Adrenal gland (tissue), 12 donors: ENCODE measurements around the gene GSE1. TPM values are rescaled to one million over a fixed set of nuclear protein-coding genes. Genes with fewer than 3 reads are reported as not detected.

Experiments used
- DNase-seq, 7 donors: peaks; one replicate each; pipeline ENCODE4 v3.0.0-alpha.2; 2019 to 2020
- H3K27ac ChIP-seq, 5 donors: fragments of 200-600 bp; sonication (generic) in 4 of 5; 1 replicate in 3 of 5; 2 replicates in 2 of 5; pipeline versions ENCODE4 v1.5.1 to v1.8.0; 2016 to 2020; ENCODE audit warnings: mild to moderate bottlenecking in 1 of 5
- H3K27me3 ChIP-seq: fragments of 200-600 bp; 2 replicates; pipeline ENCODE4 v1.8.0; 2021
- H3K36me3 ChIP-seq, 2 donors: fragments of 200-600 bp; replicated peaks in 1 of 2; 1 replicate in 1 of 2; 2 replicates in 1 of 2; pipeline versions ENCODE4 v1.5.1 to v1.8.0; 2018 to 2022
- H3K4me1 ChIP-seq, 2 donors: fragments of 200-600 bp; replicated peaks in 1 of 2; 1 replicate in 1 of 2; 2 replicates in 1 of 2; pipeline versions ENCODE4 v1.5.1 to v1.8.0; 2018 to 2021
- H3K4me3 ChIP-seq, 4 donors: fragments of 200-600 bp; sonication (generic) in 3 of 4; one replicate each; pipeline ENCODE4 v1.5.1; 2016 to 2018
- H3K9me3 ChIP-seq, 3 donors: fragments of 200-600 bp; sonication (generic) in 1 of 3; replicated peaks in 1 of 3; 1 replicate in 2 of 3; 2 replicates in 1 of 3; pipeline versions ENCODE4 v1.5.1 to v1.8.0; 2016 to 2021
- POLR2A ChIP-seq, 2 donors: fragments of 450-650 bp; IDR thresholded peaks; one replicate each; pipeline ENCODE4 v1.6.1; 2017; ENCODE audit warnings: antibody characterized with exemption in 2 of 2, mild to moderate bottlenecking in 2 of 2, moderate library complexity in 1 of 2
- WGBS, 4 donors: extraction: QIAGEN DNeasy Blood & Tissue Kit in 2 of 4; methylation state at CpG; one replicate each; pipeline versions ENCODE4 v1.1.5 to v1.1.7; 2013 to 2017; 5-methylcytosine and 5-hydroxymethylcytosine counted together
- intact Hi-C, 2 donors: fragments of 100-400 bp; cut with DNase I; formaldehyde crosslinking; loops; one replicate each; pipeline versions ENCODE4 v1.14.1 to v1.15.0; 2022 to 2023
- polyA plus RNA-seq, 3 donors: library from polyadenylated mRNA; stranded (reverse); fragments of 200-250 nt in 2 of 3; fragments of 350-450 nt in 1 of 3; fragmentation: Illumina TruSeq in 1 of 3; extraction: RNeasy Lipid Tissue Mini Kit (QIAGEN cat#74804) in 1 of 3; gene quantifications; one replicate each; pipeline ENCODE4 v1.2.3, GENCODE V29; 2013 to 2014
- total RNA-seq, 9 donors: library from RNA; depleted of rRNA in 4 of 9; stranded (reverse); fragments of >200 nt in 4 of 9; fragments of 120-200 nt in 1 of 9; fragmentation: NEBNext Ultra II Directional in 1 of 9; extraction: Animal tissue kit (Norgen Biotek cat#: 25700) in 1 of 9; gene quantifications; one replicate each; pipeline versions ENCODE4 v1.1.0 to v1.2.4, GENCODE V29; 2013 to 2023
- TF ChIP-seq, protein P1 (sequence below), 6 experiments: fragments of 450-650 bp in 4 of 6; fragments of 200-600 bp in 2 of 6; sonication (generic) in 1 of 6; IDR thresholded peaks; 1 replicate in 5 of 6; 2 replicates in 1 of 6; pipeline versions ENCODE4 v1.5.1 to v1.8.0; 2016 to 2021; ENCODE audit warnings: antibody characterized with exemption in 6 of 6, mild to moderate bottlenecking in 2 of 6, moderate library complexity in 1 of 6
- donor health status: healthy with polysubstance abuse.
- donor health status: Bipolar disorder and iron deficiency.
- donor health status: DM: yes; HTN: yes; CAD: no.
- donor health status: DM: no; HTN: no; CAD: no.
- donor health status: DM: no; HTN: no; CAD: no.
- donor health status: DM: yes; HTN: yes; CAD: no.

GSE1 gene
- total and polyA plus RNA-seq, 12 donors = 7.8 to 99.9 (median 64.8) TPM

- no peak for DNase-seq
- TF ChIP-seq, protein P1, sequence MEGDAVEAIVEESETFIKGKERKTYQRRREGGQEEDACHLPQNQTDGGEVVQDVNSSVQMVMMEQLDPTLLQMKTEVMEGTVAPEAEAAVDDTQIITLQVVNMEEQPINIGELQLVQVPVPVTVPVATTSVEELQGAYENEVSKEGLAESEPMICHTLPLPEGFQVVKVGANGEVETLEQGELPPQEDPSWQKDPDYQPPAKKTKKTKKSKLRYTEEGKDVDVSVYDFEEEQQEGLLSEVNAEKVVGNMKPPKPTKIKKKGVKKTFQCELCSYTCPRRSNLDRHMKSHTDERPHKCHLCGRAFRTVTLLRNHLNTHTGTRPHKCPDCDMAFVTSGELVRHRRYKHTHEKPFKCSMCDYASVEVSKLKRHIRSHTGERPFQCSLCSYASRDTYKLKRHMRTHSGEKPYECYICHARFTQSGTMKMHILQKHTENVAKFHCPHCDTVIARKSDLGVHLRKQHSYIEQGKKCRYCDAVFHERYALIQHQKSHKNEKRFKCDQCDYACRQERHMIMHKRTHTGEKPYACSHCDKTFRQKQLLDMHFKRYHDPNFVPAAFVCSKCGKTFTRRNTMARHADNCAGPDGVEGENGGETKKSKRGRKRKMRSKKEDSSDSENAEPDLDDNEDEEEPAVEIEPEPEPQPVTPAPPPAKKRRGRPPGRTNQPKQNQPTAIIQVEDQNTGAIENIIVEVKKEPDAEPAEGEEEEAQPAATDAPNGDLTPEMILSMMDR (IDR thresholded peaks at IDR 0.05) = no peak
- TF ChIP-seq POLR2A (IDR thresholded peaks at IDR 0.05) = no peak
- Histone ChIP-seq H3K4me1 (peaks cover 22 to 41% of the 10 kb centered on the region in 2 donors), H3K27me3 (no peaks in the 10 kb centered on the region), H3K27ac (no peak overlapping the region), H3K9me3 (no peaks in the 10 kb centered on the region), H3K4me3 (no peak overlapping the region), H3K36me3 (no peaks in the 10 kb centered on the region)
- intact Hi-C loops = loop anchor here (5.0 to 10.0 kb wide), 3 partner anchors 40 to 332 kb away; no protein-coding TSS in a partner anchor
- 72 to 84% (median 74%) methylated on average over 4 to 7 of the region's 7 CpGs for WGBS, 4 donors
These were observed 6.2 kb upstream of the GSE1 start for GRCh38 chr16:85606904-85607303.

GRCh38 chr16:85607321-85607765 is 5.8 kb upstream of the GSE1 start:
- no peaks in the 10 kb centered on the region for H3K36me3 ChIP-seq
- no peak for DNase-seq
- H3K4me1 ChIP-seq = peaks cover 22 to 40% of the 10 kb centered on the region in 2 donors
- TF ChIP-seq, protein P1 (IDR thresholded peaks at IDR 0.05) = no peak
- TF ChIP-seq POLR2A (IDR thresholded peaks at IDR 0.05) = no peak
- H3K9me3 ChIP-seq = no peaks in the 10 kb centered on the region
- H3K27me3 ChIP-seq = no peaks in the 10 kb centered on the region
- intact Hi-C loops = loop anchor here (5.0 to 10.0 kb wide), 3 partner anchors 40 to 333 kb away; no protein-coding TSS in a partner anchor
- H3K27ac ChIP-seq = no peak overlapping the region
- H3K4me3 ChIP-seq = no peak overlapping the region
- 55 to 62% (median 61%) methylated on average over 21 of the region's 21 CpGs for WGBS, 4 donors

- Histone ChIP-seq H3K27me3 (no peaks in the 10 kb centered on the region), H3K9me3 (no peaks in the 10 kb centered on the region), H3K27ac (no peak overlapping the region), H3K4me3 (no peak overlapping the region), H3K4me1 (peaks cover 26 to 40% of the 10 kb centered on the region in 2 donors), H3K36me3 (no peaks in the 10 kb centered on the region)
- TF ChIP-seq, protein P1 (IDR thresholded peaks at IDR 0.05) = no peak
- no peak for TF ChIP-seq POLR2A (IDR thresholded peaks at IDR 0.05)
- intact Hi-C loops = loop anchor here (5.0 to 10.0 kb wide), 3 partner anchors 41 to 333 kb away; no protein-coding TSS in a partner anchor
- 82 to 89% (median 84%) methylated on average over 10 to 14 of the region's 14 CpGs for WGBS, 4 donors
- no peak for DNase-seq
These were observed 5.2 kb upstream of the GSE1 start for GRCh38 chr16:85607796-85608514.

GRCh38 chr16:85608515-85608885 is 4.6 kb upstream of the GSE1 start:
- H3K27ac ChIP-seq = no peak overlapping the region
- intact Hi-C loops = loop anchor here (5.0 to 10.0 kb wide), 3 partner anchors 41 to 334 kb away; no protein-coding TSS in a partner anchor
- 85 to 98% (median 92%) methylated on average over 6 to 11 of the region's 11 CpGs for WGBS, 4 donors
- TF ChIP-seq POLR2A (IDR thresholded peaks at IDR 0.05) = no peak
- TF ChIP-seq, protein P1 (IDR thresholded peaks at IDR 0.05) = no peak
- DNase-seq = no peak
- H3K36me3 ChIP-seq = no peaks in the 10 kb centered on the region
- peaks cover 28 to 41% of the 10 kb centered on the region in 2 donors for H3K4me1 ChIP-seq
- H3K4me3 ChIP-seq = no peak overlapping the region
- H3K9me3 ChIP-seq = no peaks in the 10 kb centered on the region
- no peaks in the 10 kb centered on the region for H3K27me3 ChIP-seq
